OCI-LY3 (cell line): Measurements from ENCODE around the gene ICAM2.

ENCODE experiments used
- H2AFZ ChIP-seq: fragments of 200-600, 300-600 bp; shearing (Covaris generic); 2 replicates; pipeline ENCODE4 v1.6.0; 2014; ENCODE audit warnings: antibody characterized with exemption, low read depth, low read length
- H3K27ac ChIP-seq: fragments of 200-600, 300-600 bp; sonication (generic); 2 replicates; pipeline ENCODE4 v1.5.1; 2014; ENCODE audit warnings: mild to moderate bottlenecking, low read length, moderate library complexity, mixed read lengths
- H3K27me3 ChIP-seq: fragments of 200-600, 300-600 bp; sonication (generic); 2 replicates; pipeline ENCODE4 v1.6.1; 2014; ENCODE audit warnings: low read depth, low read length, mixed read lengths
- H3K36me3 ChIP-seq: fragments of 200-600, 300-600 bp; sonication (generic); replicated peaks from 2 replicates; pipeline ENCODE3; 2014; ENCODE audit warnings: low read depth, low read length, mixed read lengths
- H3K4me1 ChIP-seq: fragments of 300-600, 200-600 bp; sonication (generic); 2 replicates; pipeline ENCODE4 v1.6.1; 2014; ENCODE audit warnings: low read length, mixed read lengths
- H3K4me2 ChIP-seq: fragments of 200-600, 300-600 bp; sonication (generic); 2 replicates; pipeline ENCODE4 v1.6.1; 2014; ENCODE audit warnings: low read length, mixed read lengths
- H3K4me3 ChIP-seq: fragments of 300-600, 200-600 bp; sonication (generic); 2 replicates; pipeline ENCODE4 v1.5.1; 2014; ENCODE audit warnings: antibody characterized with exemption, mild to moderate bottlenecking, low read length, moderate library complexity
- H3K79me2 ChIP-seq: fragments of 300-600, 200-600 bp; shearing (Covaris generic); 2 replicates; pipeline ENCODE4 v1.6.1; 2014; ENCODE audit warnings: mild to moderate bottlenecking, low read length, mixed read lengths
- H3K9ac ChIP-seq: fragments of 300-600, 200-600 bp; shearing (Covaris generic); 2 replicates; pipeline ENCODE4 v1.6.0; 2014; ENCODE audit warnings: mild to moderate bottlenecking, low read length, moderate library complexity
- H3K9me3 ChIP-seq: fragments of 200-600, 300-600 bp; shearing (Covaris generic); 2 replicates; pipeline ENCODE4 v1.6.1; 2014; ENCODE audit warnings: low read length, mixed read lengths; ENCODE audit not compliant: insufficient read depth
- H4K20me1 ChIP-seq: fragments of 200-600, 300-600 bp; sonication (generic); 2 replicates; pipeline ENCODE4 v1.6.1; 2016; ENCODE audit warnings: low read length, mixed read lengths; ENCODE audit not compliant: insufficient read depth
- CTCF ChIP-seq: fragments of 200-600, 300-600 bp; sonication (generic); IDR thresholded peaks from 2 replicates; pipeline ENCODE4 v1.5.1; 2014; ENCODE audit warnings: antibody characterized with exemption, low read length, low read depth
- EZH2phosphoT487 ChIP-seq: fragments of 200-600 bp; shearing (Covaris generic); IDR thresholded peaks from 2 replicates; pipeline ENCODE4 v1.6.1; 2018; ENCODE audit warnings: antibody characterized with exemption, mixed run types, low read depth

Gene ICAM2

GRCh38 chr17:64055183-64056142, 35.0 kb upstream of the ICAM2 start:
- Histone ChIP-seq H2AFZ (no peak overlapping the region), H4K20me1 (no peaks in the 10 kb centered on the region), H3K79me2 (no peaks in the 10 kb centered on the region), H3K4me2 (peak overlapping the region; percentile 73), H3K4me1 (peaks cover 36% of the 10 kb centered on the region), H3K27ac (peak overlapping the region; percentile 90), H3K27me3 (no peaks in the 10 kb centered on the region), H3K9me3 (no peaks in the 10 kb centered on the region), H3K9ac (peak overlapping the region; percentile 63; the same call in 1 of the 2 replicates), H3K36me3 (peaks cover 78% of the 10 kb centered on the region), H3K4me3 (peak overlapping the region; percentile 47; the same call in 1 of the 2 replicates)
- TF ChIP-seq CTCF: no peak
- TF ChIP-seq EZH2phosphoT487: no peak

GRCh38 chr17:64054304-64054703, 33.9 kb upstream of the ICAM2 start:
- Histone ChIP-seq H3K4me1 (peaks cover 26% of the 10 kb centered on the region), H3K9ac (no peak overlapping the region), H3K4me3 (no peak overlapping the region), H3K36me3 (peaks cover 78% of the 10 kb centered on the region), H3K9me3 (no peaks in the 10 kb centered on the region), H3K79me2 (no peaks in the 10 kb centered on the region), H3K27me3 (no peaks in the 10 kb centered on the region), H3K27ac (no peak overlapping the region), H2AFZ (no peak overlapping the region), H4K20me1 (no peaks in the 10 kb centered on the region), H3K4me2 (no peak overlapping the region)
- TF ChIP-seq EZH2phosphoT487: no peak
- TF ChIP-seq CTCF: no peak

GRCh38 chr17:64053101-64053500, 32.7 kb upstream of the ICAM2 start:
- H3K4me2 ChIP-seq: no peak overlapping the region
- H3K79me2 ChIP-seq: no peaks in the 10 kb centered on the region
- no peaks in the 10 kb centered on the region for H3K9me3 ChIP-seq
- no peak overlapping the region for H2AFZ ChIP-seq
- no peak for TF ChIP-seq CTCF
- no peak for TF ChIP-seq EZH2phosphoT487
- peaks cover 79% of the 10 kb centered on the region for H3K36me3 ChIP-seq
- H3K27me3 ChIP-seq: no peaks in the 10 kb centered on the region
- H3K9ac ChIP-seq: no peak overlapping the region
- no peak overlapping the region for H3K27ac ChIP-seq
- H3K4me1 ChIP-seq: peaks cover 26% of the 10 kb centered on the region
- no peaks in the 10 kb centered on the region for H4K20me1 ChIP-seq
- H3K4me3 ChIP-seq: no peak overlapping the region

GRCh38 chr17:64051153-64051552, 30.7 kb upstream of the ICAM2 start:
- H3K27ac ChIP-seq: no peak overlapping the region
- H3K4me1 ChIP-seq: peaks cover 9% of the 10 kb centered on the region
- no peak overlapping the region for H2AFZ ChIP-seq
- H3K9me3 ChIP-seq: no peaks in the 10 kb centered on the region
- peaks cover 84% of the 10 kb centered on the region for H3K36me3 ChIP-seq
- H3K4me2 ChIP-seq: no peak overlapping the region
- no peaks in the 10 kb centered on the region for H3K79me2 ChIP-seq
- H3K4me3 ChIP-seq: no peak overlapping the region
- no peak overlapping the region for H3K9ac ChIP-seq
- H3K27me3 ChIP-seq: no peaks in the 10 kb centered on the region
- H4K20me1 ChIP-seq: no peaks in the 10 kb centered on the region
- no peak for TF ChIP-seq CTCF
- TF ChIP-seq EZH2phosphoT487: no peak
